ENCODE results near the gene CHRNE. TPM values are rescaled to one million over a fixed set of nuclear protein-coding genes. Genes with fewer than 3 reads are reported as not detected.

Gene CHRNE
- total and polyA plus RNA-seq, 2 of the 13 experiments (the other 11 are each of a cell fraction or from before 2014, with no cell fraction given), result 0.53 to 0.59 TPM

DNA sequence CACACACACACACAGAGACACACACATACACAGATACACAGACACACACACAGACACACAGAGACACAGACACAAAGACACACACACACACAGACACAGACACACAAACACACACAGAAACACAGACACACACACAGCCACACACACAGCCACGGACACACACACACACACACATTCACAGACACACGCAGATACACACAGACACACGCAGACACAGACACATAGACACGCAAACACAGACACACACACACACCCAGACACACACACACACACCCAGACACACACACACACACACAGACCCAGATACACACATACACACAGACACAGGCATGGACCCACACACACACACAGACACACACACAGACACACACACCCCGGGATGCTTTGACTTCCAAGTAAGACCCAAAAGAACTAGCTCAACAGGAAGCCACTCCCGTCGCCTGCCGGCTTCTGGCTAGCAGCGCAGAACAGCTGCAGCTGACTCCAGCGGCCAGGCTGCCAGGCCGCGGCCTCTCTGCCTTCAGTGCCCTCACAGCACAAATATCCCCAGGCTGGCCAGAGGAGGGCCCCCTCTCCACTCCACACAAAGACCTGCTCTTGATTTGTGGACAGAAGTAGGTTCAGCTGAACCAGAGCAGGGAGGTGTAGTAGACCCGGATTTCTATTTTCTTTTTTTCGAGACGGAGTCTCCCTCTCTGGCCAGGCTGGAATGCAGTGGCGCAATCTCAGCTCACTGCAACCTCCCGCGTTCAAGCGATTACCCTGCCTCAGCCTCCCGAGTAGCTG is 6.0 kb upstream of the CHRNE start:
- peak; percentile 92 for FAIRE-seq
- Histone ChIP-seq H3K9ac (ENCODE audit: insufficient read depth, low read depth, low read length) (peak overlapping the region; percentile 69), H3K4me2 (ENCODE audit: low read depth, low read length) (peak overlapping the region; percentile 100), H3K27ac (ENCODE audit: extremely low read length, insufficient read depth, low read length) (peak overlapping the region; percentile 43), H3K4me1 (ENCODE audit: insufficient read depth, low read length) (peaks cover 71% of the 10 kb centered on the region), H3K79me2 (ENCODE audit: insufficient read depth, low read length) (no peaks in the 10 kb centered on the region), H3K9me3 (ENCODE audit: low read length) (no peaks in the 10 kb centered on the region), H3K27me3 (ENCODE audit: control insufficient read depth in 1 of 2, insufficient read depth in 2 of 2, low read length in 2 of 2) (no peaks in the 10 kb centered on the region), H3K4me3 (replicated peaks in 1 of 3; ENCODE audit: insufficient read depth in 1 of 3, low read depth in 2 of 3, low read length in 3 of 3) (peak overlapping the region; percentile 44 to 71 (median 45)), H4K20me1 (ENCODE audit: insufficient read depth, low read length) (no peaks in the 10 kb centered on the region), H2AFZ (ENCODE audit: low read length) (peak overlapping the region; percentile 31), H3K36me3 (replicated peaks in 1 of 2; ENCODE audit: control insufficient read depth in 1 of 2, insufficient read depth in 2 of 2, low read length in 2 of 2) (no peaks in the 10 kb centered on the region)
- ATAC-seq, result peak; percentile 92
- POLR2A ChIA-PET, result interaction anchor here (0.6 to 2.9 kb wide), 19 partner anchors 11 to 200 kb away, joined by 3 to 103 read pairs (median 6); partner anchors contain the start of genes ARRB2, ENO3, GLTPD2 and INCA1
- in situ Hi-C loops (cut with HindIII; ENCODE audit: extremely low pct_ligation_motif_present, low pct_unique_long_range_greater_than_20kb), result loop anchor here (10.0 kb wide), 1 partner anchor 146 kb away; no protein-coding TSS in a partner anchor
- BruUV-seq (replicated peaks), result TSS peak; percentile 84
- peak; percentile 92 for DNase-seq (ENCODE audit: low spot score)
- CTCF ChIA-PET (ENCODE audit: low intra/inter-chr PET ratio, low total read pairs), result interaction anchor here (1.6 to 2.0 kb wide), 3 partner anchors 26 to 78 kb away, joined by 3 to 10 read pairs (median 7); partner anchors contain the start of gene CAMTA2
- 2% methylated on average over 12 of the region's 20 CpGs for WGBS (ENCODE audit: low lambda C conversion rate)
- intact Hi-C loops (cut with micrococcal nuclease; ENCODE audit: unreplicated experiment), result loop anchor here (1.0 to 10.0 kb wide), 4 partner anchors 25 to 156 kb away; partner anchors contain the start of genes ENO3 and SPAG7
- peak; percentile 86 for TF ChIP-seq CEBPG (CRISPR knock-in tag; IDR thresholded peaks at IDR 0.05)
- TF ChIP-seq ZBTB7A (CRISPR knock-in tag; IDR thresholded peaks at IDR 0.05), result 0 out of 2 replicates have a peak, but pooled peaks have one; percentile 25
- TF ChIP-seq AGO2 (optimal IDR thresholded peaks at IDR 0.05; ENCODE audit: low read depth, low read length), result no peak
- no peak for TF ChIP-seq HNRNPH1 (optimal IDR thresholded peaks at IDR 0.05; ENCODE audit: low read depth, low read length)
- TF ChIP-seq, protein P1, sequence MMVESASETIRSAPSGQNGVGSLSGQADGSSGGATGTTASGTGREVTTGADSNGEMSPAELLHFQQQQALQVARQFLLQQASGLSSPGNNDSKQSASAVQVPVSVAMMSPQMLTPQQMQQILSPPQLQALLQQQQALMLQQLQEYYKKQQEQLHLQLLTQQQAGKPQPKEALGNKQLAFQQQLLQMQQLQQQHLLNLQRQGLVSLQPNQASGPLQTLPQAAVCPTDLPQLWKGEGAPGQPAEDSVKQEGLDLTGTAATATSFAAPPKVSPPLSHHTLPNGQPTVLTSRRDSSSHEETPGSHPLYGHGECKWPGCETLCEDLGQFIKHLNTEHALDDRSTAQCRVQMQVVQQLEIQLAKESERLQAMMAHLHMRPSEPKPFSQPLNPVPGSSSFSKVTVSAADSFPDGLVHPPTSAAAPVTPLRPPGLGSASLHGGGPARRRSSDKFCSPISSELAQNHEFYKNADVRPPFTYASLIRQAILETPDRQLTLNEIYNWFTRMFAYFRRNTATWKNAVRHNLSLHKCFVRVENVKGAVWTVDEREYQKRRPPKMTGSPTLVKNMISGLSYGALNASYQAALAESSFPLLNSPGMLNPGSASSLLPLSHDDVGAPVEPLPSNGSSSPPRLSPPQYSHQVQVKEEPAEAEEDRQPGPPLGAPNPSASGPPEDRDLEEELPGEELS (CRISPR knock-in tag; IDR thresholded peaks at IDR 0.05), result no peak
- no peak for TF ChIP-seq BRD4 (CRISPR knock-in tag; IDR thresholded peaks at IDR 0.05)
- TF ChIP-seq, protein P2, sequence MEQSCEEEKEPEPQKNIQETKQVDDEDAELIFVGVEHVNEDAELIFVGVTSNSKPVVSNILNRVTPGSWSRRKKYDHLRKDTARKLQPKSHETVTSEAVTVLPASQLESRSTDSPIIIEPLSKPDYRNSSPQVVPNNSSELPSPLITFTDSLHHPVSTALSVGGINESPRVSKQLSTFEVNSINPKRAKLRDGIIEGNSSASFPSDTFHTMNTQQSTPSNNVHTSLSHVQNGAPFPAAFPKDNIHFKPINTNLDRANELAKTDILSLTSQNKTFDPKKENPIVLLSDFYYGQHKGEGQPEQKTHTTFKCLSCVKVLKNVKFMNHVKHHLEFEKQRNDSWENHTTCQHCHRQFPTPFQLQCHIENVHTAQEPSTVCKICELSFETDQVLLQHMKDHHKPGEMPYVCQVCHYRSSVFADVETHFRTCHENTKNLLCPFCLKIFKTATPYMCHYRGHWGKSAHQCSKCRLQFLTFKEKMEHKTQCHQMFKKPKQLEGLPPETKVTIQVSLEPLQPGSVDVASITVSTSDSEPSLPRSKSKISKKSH (CRISPR knock-in tag; IDR thresholded peaks at IDR 0.05; ENCODE audit: borderline replicate concordance), result no peak
- TF ChIP-seq YEATS2 (CRISPR knock-in tag; IDR thresholded peaks at IDR 0.05; ENCODE audit: borderline replicate concordance), result peak; percentile 30; the same call in 1 of the 2 replicates
- TF ChIP-seq THAP11 (CRISPR knock-in tag; IDR thresholded peaks at IDR 0.05), result peak; percentile 56; the same call in 1 of the 2 replicates
- TF ChIP-seq TGIF2 (CRISPR knock-in tag; IDR thresholded peaks at IDR 0.05), result 0 out of 2 replicates have a peak, but pooled peaks have one; percentile 38
- TF ChIP-seq, protein P3, sequence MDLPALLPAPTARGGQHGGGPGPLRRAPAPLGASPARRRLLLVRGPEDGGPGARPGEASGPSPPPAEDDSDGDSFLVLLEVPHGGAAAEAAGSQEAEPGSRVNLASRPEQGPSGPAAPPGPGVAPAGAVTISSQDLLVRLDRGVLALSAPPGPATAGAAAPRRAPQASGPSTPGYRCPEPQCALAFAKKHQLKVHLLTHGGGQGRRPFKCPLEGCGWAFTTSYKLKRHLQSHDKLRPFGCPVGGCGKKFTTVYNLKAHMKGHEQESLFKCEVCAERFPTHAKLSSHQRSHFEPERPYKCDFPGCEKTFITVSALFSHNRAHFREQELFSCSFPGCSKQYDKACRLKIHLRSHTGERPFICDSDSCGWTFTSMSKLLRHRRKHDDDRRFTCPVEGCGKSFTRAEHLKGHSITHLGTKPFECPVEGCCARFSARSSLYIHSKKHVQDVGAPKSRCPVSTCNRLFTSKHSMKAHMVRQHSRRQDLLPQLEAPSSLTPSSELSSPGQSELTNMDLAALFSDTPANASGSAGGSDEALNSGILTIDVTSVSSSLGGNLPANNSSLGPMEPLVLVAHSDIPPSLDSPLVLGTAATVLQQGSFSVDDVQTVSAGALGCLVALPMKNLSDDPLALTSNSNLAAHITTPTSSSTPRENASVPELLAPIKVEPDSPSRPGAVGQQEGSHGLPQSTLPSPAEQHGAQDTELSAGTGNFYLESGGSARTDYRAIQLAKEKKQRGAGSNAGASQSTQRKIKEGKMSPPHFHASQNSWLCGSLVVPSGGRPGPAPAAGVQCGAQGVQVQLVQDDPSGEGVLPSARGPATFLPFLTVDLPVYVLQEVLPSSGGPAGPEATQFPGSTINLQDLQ (CRISPR knock-in tag; IDR thresholded peaks at IDR 0.05), result 0 out of 2 replicates have a peak, but pooled peaks have one; percentile 38
- TF ChIP-seq YEATS4 (CRISPR knock-in tag; IDR thresholded peaks at IDR 0.05; ENCODE audit: borderline replicate concordance), result 0 out of 2 replicates have a peak, but pooled peaks have one; percentile 25
- peak; percentile 48; the same call in 1 of the 2 replicates for TF ChIP-seq ZNF12 (CRISPR knock-in tag; IDR thresholded peaks at IDR 0.05)
- TF ChIP-seq, protein P4, sequence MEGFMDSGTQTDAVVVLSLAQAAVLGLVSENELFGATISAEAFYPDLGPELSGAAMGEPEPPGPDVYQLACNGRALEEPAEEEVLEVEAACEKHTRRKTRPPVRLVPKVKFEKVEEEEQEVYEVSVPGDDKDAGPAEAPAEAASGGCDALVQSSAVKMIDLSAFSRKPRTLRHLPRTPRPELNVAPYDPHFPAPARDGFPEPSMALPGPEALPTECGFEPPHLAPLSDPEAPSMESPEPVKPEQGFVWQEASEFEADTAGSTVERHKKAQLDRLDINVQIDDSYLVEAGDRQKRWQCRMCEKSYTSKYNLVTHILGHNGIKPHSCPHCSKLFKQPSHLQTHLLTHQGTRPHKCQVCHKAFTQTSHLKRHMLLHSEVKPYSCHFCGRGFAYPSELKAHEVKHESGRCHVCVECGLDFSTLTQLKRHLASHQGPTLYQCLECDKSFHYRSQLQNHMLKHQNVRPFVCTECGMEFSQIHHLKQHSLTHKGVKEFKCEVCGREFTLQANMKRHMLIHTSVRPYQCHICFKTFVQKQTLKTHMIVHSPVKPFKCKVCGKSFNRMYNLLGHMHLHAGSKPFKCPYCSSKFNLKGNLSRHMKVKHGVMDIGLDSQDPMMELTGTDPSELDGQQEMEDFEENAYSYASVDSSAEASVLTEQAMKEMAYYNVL (CRISPR knock-in tag; IDR thresholded peaks at IDR 0.05; ENCODE audit: borderline replicate concordance), result no peak; the same call in 1 of the 2 replicates
